A549 (cell line): ENCODE measurements around the gene ITGB1BP1. TPM values are rescaled to one million over a fixed set of nuclear protein-coding genes. Genes with fewer than 3 reads are reported as not detected.

Source experiments
- ATAC-seq, 2 experiments: fragments of 200-7000 bp in 1 of 2; fragments of >200 bp in 1 of 2; cut with Nextera tagmentation in 1 of 2; cut with Tn5 transposase in 1 of 2; 3 replicates each; pipeline versions ENCODE4 v1.8.0 to v1.9.1; 2018 to 2020; ENCODE audit warnings: mild to moderate bottlenecking in 1 of 2, moderate library complexity in 1 of 2
- CTCF ChIA-PET: fragments of 300-600 bp; sonication (Branson Sonifier 250); formaldehyde crosslinking; extraction: SDS; loops from one replicate; lab custom pipeline; 2021; ENCODE audit warnings: antibody characterized with exemption, inconsistent platforms; lab: Yijun Ruan, JAX
- POLR2A ChIA-PET: fragments of 350-600 bp; formaldehyde crosslinking; extraction: SDS; loops from one replicate; lab custom pipeline; 2021; ENCODE audit warnings: antibody characterized with exemption, inconsistent platforms; lab: Yijun Ruan, JAX
- DNase-seq, 2 experiments: peaks; one replicate each; pipeline versions ENCODE4 v3.0.0 to v3.0.0-alpha.2; 2011 to 2016; ENCODE audit warnings: low read depth in 1 of 2, low spot score in 1 of 2
- FAIRE-seq: peaks from 2 replicates; lab custom pipeline; 2011; peaks lifted over from hg19 to GRCh38; lab: Jason Lieb, UNC
- H3K27ac ChIP-seq, 2 experiments: fragments of >200 bp; sonication (Bioruptor Twin); formaldehyde crosslinking; 3 replicates each; pipeline ENCODE4 v1.5.1; 2016 to 2017
- H3K4me1 ChIP-seq: fragments of >200 bp; sonication (Bioruptor Twin); formaldehyde crosslinking; 3 replicates; pipeline ENCODE4 v1.6.1; 2016
- H3K4me2 ChIP-seq: fragments of >200 bp; sonication (Bioruptor Twin); formaldehyde crosslinking; 3 replicates; pipeline ENCODE4 v1.6.1; 2016
- H3K4me3 ChIP-seq: fragments of >200 bp; sonication (Bioruptor Twin); formaldehyde crosslinking; 3 replicates; pipeline ENCODE4 v1.5.1; 2016
- H3K9me3 ChIP-seq: fragments of >200 bp; sonication (Bioruptor Twin); formaldehyde crosslinking; 3 replicates; pipeline ENCODE4 v1.6.1; 2016
- CBX2 ChIP-seq: fragments of 200-600 bp; sonication (generic); IDR thresholded peaks from 2 replicates; pipeline ENCODE4 v1.6.1; 2016; ENCODE audit warnings: low read depth, mild to moderate bottlenecking, borderline replicate concordance
- CBX8 ChIP-seq: fragments of 200-600 bp; sonication (generic); IDR thresholded peaks from 2 replicates; pipeline ENCODE4 v1.6.1; 2016
- CEBPB ChIP-seq, 2 experiments: fragments of >200 bp in 1 of 2; sonication (Bioruptor Twin) in 1 of 2; formaldehyde crosslinking in 1 of 2; IDR thresholded peaks; 2 replicates each; pipeline ENCODE4 v1.6.1; 2012 to 2016
- CHD2 ChIP-seq: fragments of 150-350 bp; IDR thresholded peaks from 2 replicates; pipeline ENCODE4 v1.6.1; 2014; ENCODE audit warnings: low read length; ENCODE audit not compliant: partially characterized antibody
- CHD4 ChIP-seq: fragments of 200-600 bp; sonication (generic); IDR thresholded peaks from 2 replicates; pipeline ENCODE4 v1.6.1; 2016; ENCODE audit warnings: antibody characterized with exemption, mild to moderate bottlenecking, borderline replicate concordance
- CTCF ChIP-seq: fragments of >200 bp; sonication (Bioruptor Twin); formaldehyde crosslinking; IDR thresholded peaks from 3 replicates; pipeline ENCODE4 v1.5.1; 2016
- E2F6 ChIP-seq: IDR thresholded peaks from 2 replicates; pipeline ENCODE4 v1.6.1; 2012; ENCODE audit warnings: low read depth, borderline replicate concordance
- EHF ChIP-seq: fragments of 250-450 bp; sonication (Bioruptor Pico); IDR thresholded peaks from 2 replicates; pipeline ENCODE4 v1.5.0; 2020; ENCODE audit warnings: mild to moderate bottlenecking
- EHMT2 ChIP-seq: fragments of 200-600 bp; sonication (generic); IDR thresholded peaks from 2 replicates; pipeline ENCODE4 v1.6.1; 2016; ENCODE audit warnings: antibody characterized with exemption, low read depth, mild to moderate bottlenecking, moderate library complexity
- ELK1 ChIP-seq: fragments of 150-350 bp; IDR thresholded peaks from 2 replicates; pipeline ENCODE4 v1.6.1; 2014; ENCODE audit warnings: low read depth, mild to moderate bottlenecking, low read length
- FOXS1 ChIP-seq: fragments of 250-450 bp; sonication (Bioruptor Pico); IDR thresholded peaks from 2 replicates; pipeline ENCODE4 v1.5.0; 2020; ENCODE audit warnings: mild to moderate bottlenecking, moderate library complexity
- HDAC2 ChIP-seq: fragments of 200-600 bp; sonication (generic); IDR thresholded peaks from 2 replicates; pipeline ENCODE4 v1.6.1; 2016
- HES2 ChIP-seq: fragments of >200 bp; sonication (Bioruptor Twin); formaldehyde crosslinking; IDR thresholded peaks from 2 replicates; pipeline ENCODE4 v1.6.1; 2016
- HEYL ChIP-seq: fragments of 250-450 bp; sonication (Bioruptor Pico); IDR thresholded peaks from 2 replicates; pipeline ENCODE4 v1.8.0; 2021; ENCODE audit warnings: mild to moderate bottlenecking, moderate library complexity
- HOXA7 ChIP-seq: fragments of 250-450 bp; sonication (Bioruptor Pico); IDR thresholded peaks from 2 replicates; pipeline ENCODE4 v1.5.0; 2020; ENCODE audit warnings: mild to moderate bottlenecking, moderate library complexity
- HOXB13 ChIP-seq: fragments of 250-450 bp; sonication (Bioruptor Pico); IDR thresholded peaks from 2 replicates; pipeline ENCODE4 v1.5.0; 2020; ENCODE audit warnings: low read depth, mild to moderate bottlenecking, moderate library complexity
- JUNB ChIP-seq: fragments of >200 bp; sonication (Bioruptor Twin); formaldehyde crosslinking; IDR thresholded peaks from 2 replicates; pipeline ENCODE4 v1.6.1; 2016
- KDM1A ChIP-seq: fragments of 200-600 bp; sonication (generic); IDR thresholded peaks from 2 replicates; pipeline ENCODE4 v1.6.1; 2016; ENCODE audit warnings: low read depth, mild to moderate bottlenecking
- KDM5A ChIP-seq: fragments of 200-600 bp; sonication (generic); IDR thresholded peaks from 2 replicates; pipeline ENCODE4 v1.6.1; 2016; ENCODE audit warnings: antibody characterized with exemption, mild to moderate bottlenecking
- MAX ChIP-seq: IDR thresholded peaks from 2 replicates; pipeline ENCODE4 v1.6.1; 2012
- MYC ChIP-seq: IDR thresholded peaks from 2 replicates; pipeline ENCODE4 v1.6.1; 2012; ENCODE audit warnings: mild to moderate bottlenecking, inconsistent platforms, low read length, improper control_type of control experiment, borderline replicate concordance
- NFE2L2 ChIP-seq: fragments of 150-350 bp; conservative IDR thresholded peaks from 2 replicates; pipeline ENCODE4 v1.6.1; 2014; ENCODE audit warnings: low read length
- NPAS2 ChIP-seq: fragments of 250-450 bp; sonication (Bioruptor Pico); IDR thresholded peaks from 2 replicates; pipeline ENCODE4 v1.8.0; 2022; ENCODE audit warnings: mild to moderate bottlenecking, moderate library complexity, borderline replicate concordance
- PHF8 ChIP-seq: fragments of 200-600 bp; sonication (generic); IDR thresholded peaks from 2 replicates; pipeline ENCODE4 v1.6.1; 2016; ENCODE audit warnings: low read depth, mild to moderate bottlenecking, antibody characterized with exemption, moderate library complexity, borderline replicate concordance
- POLR2A ChIP-seq: IDR thresholded peaks from 2 replicates; pipeline ENCODE4 v1.6.1; 2012; ENCODE audit warnings: mild to moderate bottlenecking, low read length
- RAD21 ChIP-seq, 2 experiments: fragments of >200 bp in 1 of 2; sonication (Bioruptor Twin) in 1 of 2; formaldehyde crosslinking in 1 of 2; IDR thresholded peaks in 1 of 2; conservative IDR thresholded peaks in 1 of 2; 2 replicates in 1 of 2; 3 replicates in 1 of 2; pipeline ENCODE4 v1.6.1; 2012 to 2018; ENCODE audit warnings: inconsistent platforms in 1 of 2
- RARB ChIP-seq: fragments of 250-450 bp; sonication (Bioruptor Pico); IDR thresholded peaks from 2 replicates; pipeline ENCODE4 v1.8.0; 2021; ENCODE audit warnings: mild to moderate bottlenecking, moderate library complexity
- RCOR1 ChIP-seq: fragments of 150-350 bp; IDR thresholded peaks from 2 replicates; pipeline ENCODE4 v1.6.1; 2014; ENCODE audit warnings: antibody characterized with exemption, low read length, low read depth
- RFX5 ChIP-seq: fragments of 450-650 bp; IDR thresholded peaks from 2 replicates; pipeline ENCODE4 v1.7.1; 2014; ENCODE audit warnings: antibody characterized with exemption, mild to moderate bottlenecking, moderate library complexity
- TFCP2L1 ChIP-seq: fragments of 250-450 bp; sonication (Bioruptor Pico); IDR thresholded peaks from 2 replicates; pipeline ENCODE4 v1.5.0; 2021; ENCODE audit warnings: mild to moderate bottlenecking
- ZC3H11A ChIP-seq: fragments of 450-650 bp; IDR thresholded peaks from 2 replicates; pipeline ENCODE4 v1.6.1; 2014; ENCODE audit warnings: antibody characterized with exemption, mild to moderate bottlenecking
- ZFP36 ChIP-seq: fragments of 450-650 bp; IDR thresholded peaks from 2 replicates; pipeline ENCODE4 v1.6.1; 2014; ENCODE audit warnings: borderline replicate concordance; ENCODE audit not compliant: partially characterized antibody
- ZNF302 ChIP-seq: fragments of 250-450 bp; sonication (Bioruptor Pico); IDR thresholded peaks from 2 replicates; pipeline ENCODE4 v1.9.0; 2021; ENCODE audit warnings: inconsistent platforms, mild to moderate bottlenecking, moderate library complexity
- WGBS: methylation state at CpG from one replicate; pipeline ENCODE4 v1.1.6; 2017; ENCODE audit errors: missing lambda C conversion rate; 5-methylcytosine and 5-hydroxymethylcytosine counted together
- polyA plus RNA-seq, 4 experiments: library from polyadenylated mRNA; depleted of rRNA in 3 of 4; stranded (reverse); fragments of >200 nt; fragmentation: RNase III in 1 of 4; extraction: RNeasy Plus Mini Kit Qiagen cat#74134 plus additional on column Dnase treatment in 1 of 4; gene quantifications; 2 replicates in 3 of 4; 3 replicates in 1 of 4; pipeline ENCODE4 v1.2.3, GENCODE V29; 2011 to 2017

ITGB1BP1 gene
- polyA plus RNA-seq, 2 of the 4 experiments (the other 2 are of a cell fraction) = 99.3 to 136 TPM

- peak overlapping the region; percentile 20 for H3K4me3 ChIP-seq
- CTCF ChIA-PET = interaction anchor here (0.8 to 3.5 kb wide), 12 partner anchors 10 to 240 kb away, joined by 3 to 25 read pairs (median 4); partner anchors contain the start of genes CPSF3 and ITGB1BP1
- H3K27ac ChIP-seq = peak overlapping the region; percentile 92 to 96
- FAIRE-seq = peak; percentile 99
- ATAC-seq = peak; percentile 81 to 87
- DNase-seq = peak; percentile 79 to 91
- H3K4me2 ChIP-seq = peak overlapping the region; percentile 88
- POLR2A ChIA-PET = interaction anchor here (0.5 to 1.2 kb wide), 6 partner anchors 42 to 241 kb away, joined by 3 to 12 read pairs (median 3); partner anchors contain the start of genes CPSF3 and ITGB1BP1
- no peaks in the 10 kb centered on the region for H3K9me3 ChIP-seq
- peaks cover 68% of the 10 kb centered on the region for H3K4me1 ChIP-seq
- 22% methylated on average over 15 of the region's 18 CpGs for WGBS
- TF ChIP-seq EHMT2 (no peak), ZC3H11A (no peak), CBX2 (no peak), NFE2L2 (no peak), MYC (no peak), KDM1A (no peak), FOXS1 (CRISPR knock-in tag) (no peak), MAX (peak; percentile 78), POLR2A (no peak; the same call in 1 of the 2 replicates), ELK1 (no peak), RAD21 (conservative IDR thresholded peaks at IDR 0.05 in 1 of 2, IDR thresholded peaks at IDR 0.05 in 1 of 2) (peak in 1 of 2 experiments; percentile 27; a peak in 3 of 5 replicates), TFCP2L1 (no peak), RARB (CRISPR knock-in tag) (no peak), RFX5 (no peak), CBX8 (no peak), HES2 (no peak), HOXA7 (CRISPR knock-in tag) (no peak), HOXB13 (CRISPR knock-in tag) (0 out of 2 replicates have a peak, but pooled peaks have one; percentile 39), CTCF (no peak), ZFP36 (no peak), CHD2 (no peak), CHD4 (no peak), JUNB (peak; percentile 92), E2F6 (no peak), KDM5A (no peak), RCOR1 (no peak), NPAS2 (CRISPR knock-in tag) (no peak), HDAC2 (no peak), EHF (CRISPR knock-in tag) (no peak), ZNF302 (CRISPR knock-in tag) (no peak), PHF8 (no peak), HEYL (CRISPR knock-in tag) (no peak), CEBPB (IDR thresholded peaks at IDR 0.05) (peak; percentile 88 to 93)
Measured at GRCh38 chr2:9380702-9381628, 42.4 kb downstream of the ITGB1BP1 start.
